Heart left ventricle (tissue), 16 donors: Measurements from ENCODE around the gene CRIP2. TPM values are rescaled to one million over a fixed set of nuclear protein-coding genes. Genes with fewer than 3 reads are reported as not detected.

ENCODE experiments used
- ATAC-seq, 4 donors: fragments of 200-7000 bp; cut with Tn5 transposase; one replicate each; pipeline ENCODE4 v1.9.1; 2020 to 2022; ENCODE audit warnings: moderate library complexity in 4 of 4, mild to moderate bottlenecking in 3 of 4, moderate number of reproducible peaks in 1 of 4
- DNase-seq, 5 donors: peaks; one replicate each; pipeline ENCODE4 v3.0.0-alpha.2; 2020
- H3K27ac ChIP-seq, 12 donors: fragments of 200-600 bp; sonication (generic) in 4 of 12; one replicate each; pipeline versions ENCODE4 v1.5.0 to v1.8.0; 2016 to 2022; ENCODE audit warnings: mild to moderate bottlenecking in 2 of 12
- H3K27me3 ChIP-seq, 9 donors: fragments of 200-600 bp; sonication (generic) in 2 of 9; one replicate each; pipeline versions ENCODE4 v1.5.1 to v1.8.0; 2016 to 2022; ENCODE audit warnings: mild to moderate bottlenecking in 3 of 9
- H3K36me3 ChIP-seq, 9 donors: fragments of 200-600 bp; sonication (generic) in 2 of 9; one replicate each; pipeline versions ENCODE4 v1.5.0 to v1.8.0; 2018 to 2022; ENCODE audit warnings: mild to moderate bottlenecking in 2 of 9
- H3K4me1 ChIP-seq, 12 donors: fragments of 200-600 bp; sonication (generic) in 4 of 12; one replicate each; pipeline versions ENCODE4 v1.5.0 to v1.8.0; 2016 to 2022; ENCODE audit warnings: mild to moderate bottlenecking in 3 of 12
- H3K4me3 ChIP-seq, 12 donors: fragments of 200-600 bp; sonication (generic) in 4 of 12; one replicate each; pipeline versions ENCODE4 v1.5.0 to v1.8.0; 2017 to 2022; ENCODE audit warnings: mild to moderate bottlenecking in 9 of 12, moderate library complexity in 4 of 12
- H3K9me3 ChIP-seq, 12 donors: fragments of 200-600 bp; sonication (generic) in 4 of 12; one replicate each; pipeline versions ENCODE4 v1.5.0 to v1.8.0; 2016 to 2022; ENCODE audit warnings: mild to moderate bottlenecking in 1 of 12
- CTCF ChIP-seq, 12 donors: fragments of 200-600 bp; sonication (generic) in 4 of 12; IDR thresholded peaks; one replicate each; pipeline versions ENCODE4 v1.5.0 to v1.8.0; 2018 to 2022; ENCODE audit warnings: antibody characterized with exemption in 12 of 12, mild to moderate bottlenecking in 5 of 12
- POLR2A ChIP-seq, 2 donors: fragments of 450-650 bp; IDR thresholded peaks; one replicate each; pipeline ENCODE4 v1.6.1; 2017; ENCODE audit warnings: antibody characterized with exemption in 2 of 2, mild to moderate bottlenecking in 2 of 2, moderate library complexity in 2 of 2
- WGBS, 4 donors: extraction: QIAGEN DNeasy Blood & Tissue Kit in 2 of 4; methylation state at CpG; one replicate each; pipeline versions ENCODE4 v1.1.5 to v1.1.7; 2013 to 2018; 5-methylcytosine and 5-hydroxymethylcytosine counted together
- intact Hi-C, 10 donors: fragments of 100-400 bp; cut with DNase I; formaldehyde crosslinking; loops; one replicate each; pipeline versions ENCODE4 v1.11.1 to v1.14.2; 2022
- polyA plus RNA-seq, 2 donors: library from polyadenylated mRNA; stranded (reverse); fragments of 200-250 nt; gene quantifications; one replicate each; pipeline ENCODE4 v1.2.3, GENCODE V29; 2013
- total RNA-seq, 9 donors: library from RNA; depleted of rRNA in 2 of 9; stranded (reverse); fragments of >200 nt in 2 of 9; fragmentation: NEBNext Ultra II Directional in 3 of 9; extraction: Animal tissue kit (Norgen Biotek cat#: 25700) in 3 of 9; gene quantifications; one replicate each; pipeline versions ENCODE4 v1.1.0 to v1.2.4, GENCODE V29; 2016 to 2023
- donor health status: ischemic (EF 13 %, LVEDD 7.1; RV severe dilation, severe dysfunction).
- donor health status: healthy with polysubstance abuse.
- donor health status: DM: no; HTN: yes; CAD: no.
- donor health status: DM: no; HTN: no; CAD: no.
- donor health status: ischemic (EF 25% LVEDD 6.9; RV normal size, moderate dysfunction).
- donor health status: ischemic (EF 25% LVEDD 5.7; RV mildly dilated, moderate dysfunction).
- donor health status: healthy.
- donor health status: DM: yes; HTN: yes; CAD: no.
- donor health status: ischemic (EF 35%, LVEDD 5.7; RV mildly dilated, moderate dysfunction).
- donor health status: nonischemic (EF 11% LVEDD 7.7; RV severe dilation, severe dysfunction).
- donor health status: DM: yes; HTN: yes; CAD: no.
- donor health status: PGD.
- donor health status: ischemic (EF 29% LVEDD 5.4; RV normal size, mild dysfunction).
- donor health status: nonischemic (EF 23%, LVEDD 6.1; RV moderate dilation, normal function).

CRIP2 gene
- total and polyA plus RNA-seq, 11 donors = 695 to 1,715 (median 851) TPM

DNA sequence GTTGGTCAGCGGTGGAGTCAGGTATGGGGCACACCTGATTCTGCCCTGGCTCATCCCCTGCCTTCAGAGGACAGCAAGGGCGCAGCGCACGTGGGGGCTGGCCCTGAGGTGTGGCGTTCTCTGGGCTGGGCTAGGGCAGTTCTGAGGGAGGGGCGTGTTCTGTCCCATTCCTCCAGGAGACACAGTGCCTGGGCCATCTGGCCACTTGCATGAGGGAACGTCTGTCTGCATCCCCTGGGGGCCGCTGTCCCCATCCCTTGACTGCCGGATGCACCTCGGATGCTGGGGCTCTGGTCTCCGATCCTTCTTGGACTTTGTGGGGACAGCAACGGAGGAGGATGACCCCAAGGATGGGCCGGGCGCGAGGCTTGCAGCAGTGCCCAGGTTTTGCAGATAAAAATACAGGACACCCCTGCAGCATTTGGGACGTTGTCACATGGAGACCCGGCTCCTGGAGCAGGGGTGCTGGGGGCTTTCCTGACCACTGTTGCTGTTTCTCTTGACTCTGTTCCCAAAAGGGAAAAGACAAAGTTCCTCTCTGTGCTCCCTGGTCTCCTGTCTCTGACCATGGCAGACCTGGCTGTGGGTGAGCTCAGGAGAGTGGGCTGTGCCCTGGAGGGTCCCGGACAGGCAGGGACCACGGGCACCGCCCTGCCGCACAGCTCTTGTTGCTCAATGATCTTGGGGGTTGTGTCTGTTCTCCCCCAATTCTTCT lies 48.0 kb upstream of the CRIP2 start:
- H3K27ac ChIP-seq = no peak overlapping the region
- 94 to 97% (median 95%) methylated on average over 20 to 21 of the region's 21 CpGs for WGBS, 4 donors

GRCh38 chr14:105427412-105427811 lies 47.2 kb upstream of the CRIP2 start:
- Histone ChIP-seq H3K4me1 (peaks cover 0 to 34% (median 13%) of the 10 kb centered on the region in 12 donors), H3K36me3 (peaks cover 0 to 31% (median 0%) of the 10 kb centered on the region in 9 donors), H3K4me3 (no peak overlapping the region), H3K9me3 (peaks cover 0 to 13% (median 0%) of the 10 kb centered on the region in 12 donors), H3K27ac (no peak overlapping the region), H3K27me3 (no peaks in the 10 kb centered on the region)
- DNase-seq (no peak), ATAC-seq (no peak)
- 96 to 99% (median 97%) methylated on average over 10 of the region's 10 CpGs for WGBS, 4 donors
- TF ChIP-seq POLR2A (IDR thresholded peaks at IDR 0.05) = no peak
- TF ChIP-seq CTCF (IDR thresholded peaks at IDR 0.05) = no peak
- intact Hi-C loops = no loop called here

More for the DNA sequence above, 48.0 kb upstream of the CRIP2 start:
- Histone ChIP-seq H3K36me3 (peaks cover 0 to 31% (median 0%) of the 10 kb centered on the region in 9 donors), H3K4me1 (peaks cover 0 to 43% (median 22%) of the 10 kb centered on the region in 12 donors), H3K27me3 (no peaks in the 10 kb centered on the region), H3K9me3 (peaks cover 0 to 10% (median 0%) of the 10 kb centered on the region in 12 donors), H3K4me3 (no peak overlapping the region)
- intact Hi-C loops = no loop called here
- TF ChIP-seq POLR2A (IDR thresholded peaks at IDR 0.05) (no peak), CTCF (IDR thresholded peaks at IDR 0.05) (no peak)
- DNase-seq = peak in 2 of 5 donors; percentile 20 to 48
- ATAC-seq = no peak

DNA sequence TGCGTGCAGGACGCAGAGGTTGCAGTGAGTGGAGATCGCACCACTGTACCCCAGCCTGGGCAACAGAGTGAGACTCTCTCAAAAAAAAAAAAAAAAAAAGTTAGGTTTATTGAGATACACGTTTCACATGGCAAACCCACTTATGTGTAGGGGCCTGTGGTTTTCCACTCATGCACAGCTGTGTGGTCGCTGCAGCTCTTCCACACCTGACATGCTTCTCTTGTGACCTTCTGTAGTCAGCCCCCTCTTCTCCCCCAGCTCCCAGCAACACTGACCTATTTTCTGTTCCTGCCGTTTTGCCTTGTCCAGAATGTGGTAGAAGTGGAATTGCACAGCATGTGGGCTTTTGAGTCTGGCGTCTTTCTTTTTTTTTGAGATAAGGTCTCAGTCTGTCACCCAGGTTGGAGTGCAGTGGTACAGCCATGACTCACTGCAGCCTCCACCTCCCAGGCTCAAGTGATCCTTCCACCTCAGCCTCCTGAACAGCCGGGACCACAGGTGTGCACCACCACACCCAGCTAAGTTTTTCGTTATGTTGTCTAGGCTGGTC lies 46.6 kb upstream of the CRIP2 start:
- ATAC-seq (no peak), DNase-seq (no peak)
- intact Hi-C loops = no loop called here

More for the DNA sequence above, 46.6 kb upstream of the CRIP2 start:
- H3K4me3 ChIP-seq = no peak overlapping the region
- H3K27ac ChIP-seq = no peak overlapping the region
- H3K4me1 ChIP-seq = peaks cover 0 to 28% (median 8%) of the 10 kb centered on the region in 12 donors
- H3K36me3 ChIP-seq = peaks cover 0 to 31% (median 0%) of the 10 kb centered on the region in 9 donors
- 93 to 96% (median 95%) methylated on average over 9 of the region's 9 CpGs for WGBS, 4 donors
- no peaks in the 10 kb centered on the region for H3K27me3 ChIP-seq
- H3K9me3 ChIP-seq = peaks cover 0 to 13% (median 0%) of the 10 kb centered on the region in 12 donors
- TF ChIP-seq CTCF (IDR thresholded peaks at IDR 0.05) (no peak), POLR2A (IDR thresholded peaks at IDR 0.05) (no peak)
